COLO668 (cell line): Measurements from ENCODE around the gene FLT1.

Experiments used
- DNase-seq: peaks from one replicate; lab custom pipeline; 2025; ENCODE audit not compliant: unreplicated experiment; lab: John Stamatoyannopoulos, UW

FLT1 gene

GRCh38 chr13:28257305-28257704, 237.6 kb downstream of the FLT1 start:
- no peak for DNase-seq

- no peak for DNase-seq
Observed at GRCh38 chr13:28252547-28252946, 242.4 kb downstream of the FLT1 start.

GRCh38 chr13:28251466-28251865, 243.5 kb downstream of the FLT1 start:
- no peak for DNase-seq

GRCh38 chr13:28250542-28250941, 244.4 kb downstream of the FLT1 start:
- DNase-seq: no peak
